Measurements from ENCODE around the gene HES3. TPM values are rescaled to one million over a fixed set of nuclear protein-coding genes. Genes with fewer than 3 reads are reported as not detected.

HES3 gene
- total RNA-seq, 4 donors from 2014 or later, result not detected

GRCh38 chr1:6269720-6270400 lies 25.9 kb downstream of the HES3 start:
- Histone ChIP-seq H3K4me3 (no peak overlapping the region), H3K27ac (no peak overlapping the region), H3K4me1 (no peaks in the 10 kb centered on the region), H3K36me3 (no peaks in the 10 kb centered on the region), H3K9me3 (no peaks in the 10 kb centered on the region), H3K27me3 (no peaks in the 10 kb centered on the region)
- no peak for DNase-seq
- in situ Hi-C loops (cut with MboI; ENCODE audit: low sequenced_read_pairs in 4 of 4) (no loop called here), intact Hi-C loops (cut with DNase I; ENCODE audit: low total_unique reads) (no loop called here)
- ATAC-seq, result no peak
- no peak for TF ChIP-seq POLR2A (IDR thresholded peaks at IDR 0.05)
- TF ChIP-seq CTCF (IDR thresholded peaks at IDR 0.05 in 4 of 5, conservative IDR thresholded peaks at IDR 0.05 in 1 of 5), result no peak

- H3K4me1 ChIP-seq, result no peaks in the 10 kb centered on the region
- H3K27ac ChIP-seq, result no peak overlapping the region
- no peak overlapping the region for H3K4me3 ChIP-seq
- no peaks in the 10 kb centered on the region for H3K9me3 ChIP-seq
- ATAC-seq, result no peak
- no peaks in the 10 kb centered on the region for H3K36me3 ChIP-seq
- in situ Hi-C loops (cut with MboI; ENCODE audit: low sequenced_read_pairs in 4 of 4), result no loop called here
- intact Hi-C loops (cut with DNase I; ENCODE audit: low total_unique reads), result no loop called here
- H3K27me3 ChIP-seq, result no peaks in the 10 kb centered on the region
- no peak for DNase-seq
- TF ChIP-seq POLR2A (IDR thresholded peaks at IDR 0.05), result no peak
- TF ChIP-seq CTCF (IDR thresholded peaks at IDR 0.05 in 4 of 5, conservative IDR thresholded peaks at IDR 0.05 in 1 of 5), result no peak
These were observed 26.4 kb downstream of the HES3 start for GRCh38 chr1:6270401-6270800.

GRCh38 chr1:6271006-6271405 lies 27.0 kb downstream of the HES3 start:
- Histone ChIP-seq H3K4me1 (peaks cover 4 to 5% of the 10 kb centered on the region in 2 donors), H3K27me3 (no peaks in the 10 kb centered on the region), H3K4me3 (no peak overlapping the region), H3K27ac (no peak overlapping the region), H3K9me3 (no peaks in the 10 kb centered on the region), H3K36me3 (no peaks in the 10 kb centered on the region)
- no peak for DNase-seq
- intact Hi-C loops (cut with DNase I; ENCODE audit: low total_unique reads) (no loop called here), in situ Hi-C loops (cut with MboI; ENCODE audit: low sequenced_read_pairs in 4 of 4) (no loop called here)
- ATAC-seq, result no peak
- TF ChIP-seq POLR2A (IDR thresholded peaks at IDR 0.05) (no peak), CTCF (IDR thresholded peaks at IDR 0.05 in 4 of 5, conservative IDR thresholded peaks at IDR 0.05 in 1 of 5) (no peak)

GRCh38 chr1:6271554-6271953 lies 27.6 kb downstream of the HES3 start:
- H3K4me1 ChIP-seq, result peaks cover 6 to 9% of the 10 kb centered on the region in 2 donors
- ATAC-seq, result no peak
- H3K27me3 ChIP-seq, result no peaks in the 10 kb centered on the region
- no peak for TF ChIP-seq CTCF (IDR thresholded peaks at IDR 0.05 in 4 of 5, conservative IDR thresholded peaks at IDR 0.05 in 1 of 5)
- TF ChIP-seq POLR2A (IDR thresholded peaks at IDR 0.05), result no peak
- intact Hi-C loops (cut with DNase I; ENCODE audit: low total_unique reads) (no loop called here), in situ Hi-C loops (cut with MboI; ENCODE audit: low sequenced_read_pairs in 4 of 4) (no loop called here)
- H3K36me3 ChIP-seq, result no peaks in the 10 kb centered on the region
- H3K9me3 ChIP-seq, result no peaks in the 10 kb centered on the region
- H3K4me3 ChIP-seq, result no peak overlapping the region
- H3K27ac ChIP-seq, result no peak overlapping the region
- no peak for DNase-seq

- Histone ChIP-seq H3K27me3 (no peaks in the 10 kb centered on the region), H3K27ac (no peak overlapping the region), H3K36me3 (no peaks in the 10 kb centered on the region), H3K4me3 (no peak overlapping the region), H3K9me3 (no peaks in the 10 kb centered on the region), H3K4me1 (peaks cover 10 to 16% of the 10 kb centered on the region in 2 donors)
- intact Hi-C loops (cut with DNase I; ENCODE audit: low total_unique reads) (no loop called here), in situ Hi-C loops (cut with MboI; ENCODE audit: low sequenced_read_pairs in 4 of 4) (no loop called here)
- DNase-seq (no peak), ATAC-seq (no peak)
- TF ChIP-seq CTCF (IDR thresholded peaks at IDR 0.05 in 4 of 5, conservative IDR thresholded peaks at IDR 0.05 in 1 of 5) (no peak), POLR2A (IDR thresholded peaks at IDR 0.05) (no peak)
These were observed 28.5 kb downstream of the HES3 start for GRCh38 chr1:6272452-6272851.
